ENCODE results near the gene PIGL. TPM values are rescaled to one million over a fixed set of nuclear protein-coding genes. Genes with fewer than 3 reads are reported as not detected.

PIGL gene
- total RNA-seq, 6 experiments from 2014 or later: 12.0 to 15.5 (median 14.9) TPM

GRCh38 chr17:16351831-16352230 is 134.8 kb downstream of the PIGL start:
- H3K9me3 Mint-ChIP-seq: no peaks in the 10 kb centered on the region
- peak overlapping the region; percentile 76 for H3K27ac Mint-ChIP-seq
- peaks cover 7% of the 10 kb centered on the region for H3K27me3 Mint-ChIP-seq (ENCODE audit: insufficient read depth)
- 0 out of 2 replicates have a peak, but pooled peaks have one; percentile 9 for TF ChIP-seq CTCF (IDR thresholded peaks at IDR 0.05)
- DNase-seq: peak; percentile 15
- peaks cover 15% of the 10 kb centered on the region for H3K4me1 Mint-ChIP-seq (ENCODE audit: low read depth)
- H3K4me3 Mint-ChIP-seq: peak overlapping the region; percentile 92
- no peaks in the 10 kb centered on the region; the same call in 1 of the 2 replicates for H3K36me3 Mint-ChIP-seq (ENCODE audit: low read depth)

GRCh38 chr17:16352303-16352666 is 135.3 kb downstream of the PIGL start:
- peaks cover 7% of the 10 kb centered on the region for H3K27me3 Mint-ChIP-seq (ENCODE audit: insufficient read depth)
- peak overlapping the region; percentile 92 for H3K4me3 Mint-ChIP-seq
- H3K36me3 Mint-ChIP-seq (ENCODE audit: low read depth): no peaks in the 10 kb centered on the region; the same call in 1 of the 2 replicates
- peak overlapping the region; percentile 76 for H3K27ac Mint-ChIP-seq
- peaks cover 15% of the 10 kb centered on the region for H3K4me1 Mint-ChIP-seq (ENCODE audit: low read depth)
- peak; percentile 11 for DNase-seq
- TF ChIP-seq CTCF (IDR thresholded peaks at IDR 0.05): no peak
- H3K9me3 Mint-ChIP-seq: no peaks in the 10 kb centered on the region

- no peak for TF ChIP-seq CTCF (IDR thresholded peaks at IDR 0.05)
- peaks cover 15% of the 10 kb centered on the region for H3K4me1 Mint-ChIP-seq (ENCODE audit: low read depth)
- no peaks in the 10 kb centered on the region for H3K9me3 Mint-ChIP-seq
- DNase-seq: no peak
- H3K36me3 Mint-ChIP-seq (ENCODE audit: low read depth): no peaks in the 10 kb centered on the region; the same call in 1 of the 2 replicates
- peak overlapping the region; percentile 76 for H3K27ac Mint-ChIP-seq
- H3K27me3 Mint-ChIP-seq (ENCODE audit: insufficient read depth): peaks cover 7% of the 10 kb centered on the region
- peak overlapping the region; percentile 92 for H3K4me3 Mint-ChIP-seq
These were observed 135.8 kb downstream of the PIGL start for GRCh38 chr17:16352667-16353316.

GRCh38 chr17:16353317-16354174 is 136.5 kb downstream of the PIGL start, which contains the start of gene CENPV:
CENPV (minus strand) TSS chr17:16353469; CDS start chr17:16353436, 33 bp downstream.
- H3K27me3 Mint-ChIP-seq (ENCODE audit: insufficient read depth): peaks cover 13% of the 10 kb centered on the region
- peak within 1 kb of the TSS; percentile 92 for H3K4me3 Mint-ChIP-seq
- H3K4me1 Mint-ChIP-seq (ENCODE audit: low read depth): peaks cover 15% of the 10 kb centered on the region
- no peak for DNase-seq
- no peaks in the 10 kb centered on the region; the same call in 1 of the 2 replicates for H3K36me3 Mint-ChIP-seq (ENCODE audit: low read depth)
- H3K9me3 Mint-ChIP-seq: no peaks in the 10 kb centered on the region
- TF ChIP-seq CTCF (IDR thresholded peaks at IDR 0.05): peak; percentile 22; the same call in 1 of the 2 replicates
- peak within 1 kb of the TSS; percentile 76 for H3K27ac Mint-ChIP-seq

GRCh38 chr17:16354585-16354984 is 137.6 kb downstream of the PIGL start:
- H3K27ac Mint-ChIP-seq: no peak overlapping the region
- H3K4me1 Mint-ChIP-seq (ENCODE audit: low read depth): peaks cover 15% of the 10 kb centered on the region
- H3K4me3 Mint-ChIP-seq: peak overlapping the region; percentile 53; the same call in 1 of the 2 replicates
- no peaks in the 10 kb centered on the region for H3K9me3 Mint-ChIP-seq
- peaks cover 13% of the 10 kb centered on the region for H3K27me3 Mint-ChIP-seq (ENCODE audit: insufficient read depth)
- TF ChIP-seq CTCF (IDR thresholded peaks at IDR 0.05): no peak
- no peak for DNase-seq
- no peaks in the 10 kb centered on the region; the same call in 1 of the 2 replicates for H3K36me3 Mint-ChIP-seq (ENCODE audit: low read depth)

Measured in HFFc6 (cell line).